ENCODE measurements around the gene CKAP2L. TPM values are rescaled to one million over a fixed set of nuclear protein-coding genes. Genes with fewer than 3 reads are reported as not detected.
"Not testable (repeated sequence)": the region's sequence is repeated elsewhere in the genome, so short reads cannot be mapped to it uniquely, and the experiment has no call there.

CKAP2L gene
- total and polyA plus RNA-seq, 9 donors: 0.11 to 1.4 (median 0.15) TPM; not detected in 3

DNA sequence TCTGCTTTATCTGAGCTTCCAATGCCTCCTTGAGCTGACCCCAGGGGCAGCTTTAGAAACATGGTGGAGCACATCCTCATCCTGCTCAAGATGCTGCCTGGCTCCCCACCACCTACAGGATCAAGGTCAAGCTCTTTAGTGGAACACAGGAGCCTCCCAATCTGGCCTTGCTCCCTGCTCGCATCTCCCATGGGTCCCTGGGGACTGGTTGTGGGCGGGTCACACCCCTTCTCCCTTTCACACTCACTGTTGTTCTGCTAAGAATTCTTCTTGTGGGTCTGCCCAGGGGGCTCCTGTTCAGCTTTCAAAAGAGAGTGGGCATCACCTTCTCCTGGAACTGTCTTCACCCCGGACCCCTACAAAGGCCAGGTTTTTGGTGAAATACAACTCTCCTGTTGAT is 51.9 kb downstream of the CKAP2L start:
- H3K27me3 ChIP-seq: no peaks in the 10 kb centered on the region
- DNase-seq: no peak
- H3K4me1 ChIP-seq (ENCODE audit: insufficient read depth): no peaks in the 10 kb centered on the region
- H3K36me3 ChIP-seq: no peaks in the 10 kb centered on the region
- no peak for TF ChIP-seq CTCF (IDR thresholded peaks at IDR 0.05)
- no peak for TF ChIP-seq POLR2A (IDR thresholded peaks at IDR 0.05)
- TF ChIP-seq EP300 (IDR thresholded peaks at IDR 0.05): no peak
- no peaks in the 10 kb centered on the region for H3K9me3 ChIP-seq
- whole genome bisulfite sequencing, 3 donors: 71 to 80% (median 77%) methylated on average over 3 of the region's 3 CpGs
- intact Hi-C loops (cut with DNase I): no loop called here
- H3K4me3 ChIP-seq: no peak overlapping the region
- H3K27ac ChIP-seq: no peak overlapping the region

DNA sequence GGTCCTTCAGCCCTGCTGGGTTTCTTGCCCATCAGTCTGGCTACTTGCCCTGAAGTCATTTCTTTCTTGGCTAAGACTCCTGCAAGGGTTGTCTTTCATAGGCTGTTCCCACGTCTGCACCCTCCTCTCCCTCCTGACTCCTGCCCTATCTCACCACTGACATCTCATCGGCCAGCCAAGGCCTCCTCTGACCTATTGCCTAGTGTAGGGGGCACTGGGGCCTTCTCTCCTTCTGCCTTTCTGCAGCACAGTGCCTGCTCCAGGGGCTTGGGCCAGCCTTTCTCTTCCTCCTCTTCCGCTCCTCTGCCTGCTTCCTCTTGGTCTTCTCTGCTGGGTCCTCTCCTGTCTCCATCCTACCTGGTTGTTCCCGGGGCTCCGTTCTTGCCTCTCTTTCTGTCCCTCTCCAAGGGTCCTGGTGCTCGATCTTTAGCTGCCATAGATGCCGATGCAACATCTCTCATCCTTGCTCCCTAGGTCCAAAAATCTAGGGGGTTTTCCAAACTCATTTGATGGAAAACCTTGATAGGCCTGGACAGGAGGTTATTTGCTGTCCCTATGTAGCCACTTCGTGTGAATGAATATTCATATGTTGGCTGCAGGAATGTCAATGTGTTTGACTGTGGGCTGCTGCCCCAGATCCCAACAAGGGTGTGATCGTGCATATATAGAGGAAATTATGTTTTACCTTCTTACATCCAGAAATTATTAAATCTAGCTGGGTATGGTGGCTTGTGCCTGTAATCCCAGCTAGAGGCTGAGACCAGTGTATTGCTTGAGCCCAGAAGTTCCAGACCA is 53.3 kb downstream of the CKAP2L start:
- H3K36me3 ChIP-seq: no peaks in the 10 kb centered on the region
- no peaks in the 10 kb centered on the region for H3K27me3 ChIP-seq
- no peak for DNase-seq
- intact Hi-C loops (cut with DNase I): no loop called here
- no peaks in the 10 kb centered on the region for H3K9me3 ChIP-seq
- no peaks in the 10 kb centered on the region for H3K4me1 ChIP-seq (ENCODE audit: insufficient read depth)
- H3K27ac ChIP-seq: no peak overlapping the region
- 77 to 82% (median 78%) methylated on average over 9 of the region's 9 CpGs for WGBS, 3 donors
- TF ChIP-seq CTCF (IDR thresholded peaks at IDR 0.05) (no peak), POLR2A (IDR thresholded peaks at IDR 0.05) (no peak), EP300 (IDR thresholded peaks at IDR 0.05) (no peak)
- H3K4me3 ChIP-seq: no peak overlapping the region

GRCh38 chr2:112709703-112710102 is 54.7 kb downstream of the CKAP2L start:
- TF ChIP-seq EP300 (IDR thresholded peaks at IDR 0.05): no peak
- Histone ChIP-seq H3K4me1 (ENCODE audit: insufficient read depth) (no peaks in the 10 kb centered on the region), H3K27me3 (no peaks in the 10 kb centered on the region), H3K27ac (no peak overlapping the region), H3K4me3 (no peak overlapping the region), H3K36me3 (no peaks in the 10 kb centered on the region), H3K9me3 (no peaks in the 10 kb centered on the region)
- 77 to 79% (median 77%) methylated on average over 6 of the region's 6 CpGs for WGBS, 3 donors
- DNase-seq: no peak
- intact Hi-C loops (cut with DNase I): no loop called here

DNA sequence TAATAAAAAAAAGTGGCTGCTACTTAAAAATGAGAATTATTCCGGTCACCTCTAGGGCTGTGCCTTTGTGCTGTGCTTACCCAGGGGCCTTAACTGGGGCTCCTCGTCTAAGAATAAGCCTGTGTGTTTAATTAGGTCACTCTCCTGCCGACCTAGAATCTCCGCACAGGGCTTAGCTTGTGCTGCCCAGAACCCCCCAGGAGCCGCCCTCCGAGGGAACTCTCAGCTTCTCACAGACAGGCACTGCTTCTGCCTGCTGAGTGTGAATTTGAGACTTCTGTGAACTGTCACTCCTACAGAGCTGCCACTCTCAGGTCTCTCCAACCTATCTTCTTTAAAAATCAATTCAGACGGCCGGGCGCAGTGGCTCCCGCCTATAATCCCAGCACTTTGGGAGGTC is 55.4 kb downstream of the CKAP2L start:
- Histone ChIP-seq H3K9me3 (no peaks in the 10 kb centered on the region), H3K27me3 (no peaks in the 10 kb centered on the region), H3K4me1 (ENCODE audit: insufficient read depth) (no peaks in the 10 kb centered on the region), H3K27ac (no peak overlapping the region), H3K4me3 (no peak overlapping the region), H3K36me3 (no peaks in the 10 kb centered on the region)
- WGBS, 3 donors: 65 to 70% (median 67%) methylated on average over 10 of the region's 10 CpGs
- TF ChIP-seq POLR2A (IDR thresholded peaks at IDR 0.05) (no peak), EP300 (IDR thresholded peaks at IDR 0.05) (no peak), CTCF (IDR thresholded peaks at IDR 0.05) (no peak)
- intact Hi-C loops (cut with DNase I): no loop called here
- no peak for DNase-seq

DNA sequence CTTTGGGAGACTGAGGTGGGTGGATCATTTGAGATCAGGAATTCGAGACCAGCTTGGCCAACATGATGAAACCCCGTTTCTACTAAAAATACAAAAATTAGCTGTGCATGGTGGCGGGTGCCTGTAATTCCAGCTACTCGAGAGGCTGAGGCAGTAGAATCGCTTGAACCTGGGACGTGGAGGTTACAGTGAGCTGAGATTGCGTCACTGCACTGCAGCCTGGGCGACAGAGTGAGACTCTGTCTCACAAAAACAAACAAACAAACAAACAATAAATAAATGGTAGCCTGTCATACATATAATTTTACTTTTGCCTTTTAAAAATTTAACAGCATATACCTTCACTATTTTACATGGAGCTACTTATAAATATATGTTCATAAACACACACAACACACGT is 57.5 kb downstream of the CKAP2L start:
- DNase-seq; H3K27me3 ChIP-seq; intact Hi-C loops (cut with DNase I); H3K36me3 ChIP-seq; H3K4me1 ChIP-seq (ENCODE audit: insufficient read depth); H3K27ac ChIP-seq; H3K4me3 ChIP-seq; H3K9me3 ChIP-seq: not testable (repeated sequence)
- WGBS, 3 donors: 80 to 85% (median 81%) methylated on average over 9 of the region's 9 CpGs
